ENCODE data around the gene SSBP3. TPM values are rescaled to one million over a fixed set of nuclear protein-coding genes. Genes with fewer than 3 reads are reported as not detected.
"Not testable (repeated sequence)": the region's sequence is repeated elsewhere in the genome, so short reads cannot be mapped to it uniquely, and the experiment has no call there.

SSBP3 gene
- polyA plus RNA-seq, 1 of the 3 experiments (the other 2 are of a cell fraction): 26.2 TPM

DNA sequence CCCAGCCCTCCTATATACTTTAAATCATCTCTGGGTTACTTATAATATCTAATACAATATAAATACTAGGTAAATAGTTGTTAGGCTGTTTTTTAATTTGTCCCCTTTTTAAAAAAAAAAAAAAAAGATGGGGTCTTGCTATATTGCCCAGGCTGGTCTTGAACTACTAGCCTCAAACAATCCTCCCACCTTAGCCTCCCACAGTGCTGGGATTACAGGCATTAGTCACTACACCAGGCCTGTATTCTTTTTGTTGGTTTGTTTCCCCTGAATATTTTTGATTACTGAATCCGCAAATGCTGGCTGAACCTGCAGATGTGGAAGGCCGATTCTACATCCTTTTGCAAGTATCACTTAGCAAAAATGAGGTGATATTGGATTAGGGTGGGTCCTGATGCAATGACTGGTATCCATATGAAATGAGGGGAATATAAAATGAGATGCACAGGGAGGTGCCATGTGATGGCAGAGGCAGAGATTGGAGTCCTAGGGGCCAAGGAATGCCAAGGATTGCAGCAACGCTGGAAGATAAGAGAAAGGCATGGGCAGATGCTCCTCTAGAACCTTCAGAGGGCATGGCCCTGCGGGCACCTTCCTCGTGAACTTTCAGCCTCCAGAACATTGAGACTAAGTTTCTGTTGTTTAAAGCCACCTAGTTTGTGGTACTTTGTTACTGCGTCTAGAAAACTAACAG is 58.8 kb downstream of the SSBP3 start (continued):
- no peak for TF ChIP-seq TAF1 (IDR thresholded peaks at IDR 0.05; ENCODE audit: borderline replicate concordance, low read depth, low read length)
- TF ChIP-seq SIN3A (IDR thresholded peaks at IDR 0.05; ENCODE audit: borderline replicate concordance, low read depth, low read length): no peak
- no peak for TF ChIP-seq FOXJ3 (CRISPR knock-in tag; IDR thresholded peaks at IDR 0.05)
- TF ChIP-seq, protein P1, sequence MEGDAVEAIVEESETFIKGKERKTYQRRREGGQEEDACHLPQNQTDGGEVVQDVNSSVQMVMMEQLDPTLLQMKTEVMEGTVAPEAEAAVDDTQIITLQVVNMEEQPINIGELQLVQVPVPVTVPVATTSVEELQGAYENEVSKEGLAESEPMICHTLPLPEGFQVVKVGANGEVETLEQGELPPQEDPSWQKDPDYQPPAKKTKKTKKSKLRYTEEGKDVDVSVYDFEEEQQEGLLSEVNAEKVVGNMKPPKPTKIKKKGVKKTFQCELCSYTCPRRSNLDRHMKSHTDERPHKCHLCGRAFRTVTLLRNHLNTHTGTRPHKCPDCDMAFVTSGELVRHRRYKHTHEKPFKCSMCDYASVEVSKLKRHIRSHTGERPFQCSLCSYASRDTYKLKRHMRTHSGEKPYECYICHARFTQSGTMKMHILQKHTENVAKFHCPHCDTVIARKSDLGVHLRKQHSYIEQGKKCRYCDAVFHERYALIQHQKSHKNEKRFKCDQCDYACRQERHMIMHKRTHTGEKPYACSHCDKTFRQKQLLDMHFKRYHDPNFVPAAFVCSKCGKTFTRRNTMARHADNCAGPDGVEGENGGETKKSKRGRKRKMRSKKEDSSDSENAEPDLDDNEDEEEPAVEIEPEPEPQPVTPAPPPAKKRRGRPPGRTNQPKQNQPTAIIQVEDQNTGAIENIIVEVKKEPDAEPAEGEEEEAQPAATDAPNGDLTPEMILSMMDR (IDR thresholded peaks at IDR 0.05): no peak
- no peak for TF ChIP-seq MEF2A (IDR thresholded peaks at IDR 0.05; ENCODE audit: borderline replicate concordance, low read depth)
- TF ChIP-seq FOSL2 (IDR thresholded peaks at IDR 0.05; ENCODE audit: borderline replicate concordance, low read depth): no peak

DNA sequence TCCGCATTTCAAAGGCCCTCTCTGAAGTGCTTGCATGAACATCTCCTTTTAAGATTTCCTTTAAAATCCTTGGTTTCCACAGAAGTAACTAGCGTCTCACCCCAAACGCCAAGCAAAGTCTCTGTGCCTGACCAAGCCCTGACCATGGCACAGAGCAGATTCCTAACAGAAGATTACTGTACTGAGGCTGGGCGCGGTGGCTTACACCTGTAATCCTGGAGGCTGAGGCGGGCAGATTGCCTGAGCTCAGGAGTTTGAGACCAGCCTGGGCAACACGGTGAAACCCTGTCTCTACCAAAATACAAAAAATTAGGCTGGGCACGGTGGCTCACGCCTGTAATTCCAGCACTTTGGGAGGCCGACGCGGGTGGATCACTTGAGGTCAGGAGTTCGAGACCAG is 60.6 kb downstream of the SSBP3 start:
- H3K4me2 ChIP-seq; H3K9ac ChIP-seq; H3K27ac ChIP-seq (ENCODE audit: low read depth in 2 of 2, low read length in 1 of 2); H3K9me3 ChIP-seq; H2AFZ ChIP-seq (ENCODE audit: low read depth); H3K79me2 ChIP-seq (ENCODE audit: insufficient read depth); DNase-seq; H3F3A ChIP-seq (replicated peaks; ENCODE audit: insufficient read depth); POLR2A ChIA-PET; H4K20me1 ChIP-seq (ENCODE audit: insufficient read depth); H3K4me3 ChIP-seq (ENCODE audit: low read depth in 2 of 2, low read length in 1 of 2); H3K27me3 ChIP-seq (ENCODE audit: insufficient read depth); H3K36me3 ChIP-seq (replicated peaks in 1 of 2; ENCODE audit: control insufficient read depth in 1 of 2, insufficient read depth in 2 of 2, low read length in 1 of 2); H3K9me2 ChIP-seq: not testable (repeated sequence)
- CTCF ChIA-PET: interaction anchor here (0.9 kb wide), 1 partner anchor 52 kb away, joined by 3 read pairs; no protein-coding TSS in a partner anchor
- 97% methylated on average over 12 of the region's 13 CpGs for WGBS (ENCODE audit: low lambda C conversion rate)
- H3K4me1 ChIP-seq (ENCODE audit: control insufficient read depth in 1 of 2, insufficient read depth in 2 of 2, low read depth in 1 of 2, low read length in 1 of 2): peaks cover 0 to 17% of the 10 kb centered on the region in 2 experiments; a peak in 1 of 4 replicates

DNA sequence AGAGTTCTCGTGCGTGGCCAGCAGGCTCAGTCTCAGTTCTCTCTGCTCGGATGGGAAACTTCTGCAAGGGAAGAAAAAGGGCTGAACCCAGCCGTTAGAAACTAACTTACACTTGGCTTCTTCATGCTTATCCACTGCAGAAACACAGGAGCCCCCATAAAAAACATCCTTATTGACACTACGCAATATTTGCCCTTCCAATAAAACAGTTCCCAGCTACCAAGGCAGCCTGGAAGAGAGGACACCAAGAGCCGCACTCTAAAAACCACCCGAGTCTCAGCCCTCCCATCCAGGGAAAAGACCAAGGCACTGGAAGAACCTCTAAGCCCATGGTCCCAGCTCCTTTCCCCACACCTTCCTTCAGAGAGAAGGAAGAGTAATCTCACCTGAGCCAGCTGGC is 61.1 kb downstream of the SSBP3 start:
- Histone ChIP-seq H3K27ac (ENCODE audit: low read depth in 2 of 2, low read length in 1 of 2) (no peak overlapping the region; a peak in 1 of 4 replicates), H3K36me3 (replicated peaks in 1 of 2; ENCODE audit: control insufficient read depth in 1 of 2, insufficient read depth in 2 of 2, low read length in 1 of 2) (peaks cover 0 to 3% of the 10 kb centered on the region in 2 experiments), H3K4me1 (ENCODE audit: control insufficient read depth in 1 of 2, insufficient read depth in 2 of 2, low read depth in 1 of 2, low read length in 1 of 2) (peaks cover 0 to 20% of the 10 kb centered on the region in 2 experiments; a peak in 1 of 4 replicates), H3K9me3 (no peaks in the 10 kb centered on the region), H3F3A (replicated peaks; ENCODE audit: insufficient read depth) (no peaks in the 10 kb centered on the region), H3K4me3 (ENCODE audit: low read depth in 2 of 2, low read length in 1 of 2) (no peak overlapping the region), H3K4me2 (no peak overlapping the region), H2AFZ (ENCODE audit: low read depth) (no peak overlapping the region), H3K27me3 (ENCODE audit: insufficient read depth) (no peaks in the 10 kb centered on the region), H4K20me1 (ENCODE audit: insufficient read depth) (no peaks in the 10 kb centered on the region), H3K9me2 (no peaks in the 10 kb centered on the region), H3K9ac (no peak overlapping the region), H3K79me2 (ENCODE audit: insufficient read depth) (0 out of 2 replicates have a peak, but pooled peaks cover 4% of the 10 kb centered on the region)
- no peak for DNase-seq
- 78% methylated on average over 5 of the region's 7 CpGs for WGBS (ENCODE audit: low lambda C conversion rate)
- ChIA-PET POLR2A (no interaction called here), CTCF (interaction anchor here (0.9 kb wide), 1 partner anchor 53 kb away, joined by 3 read pairs; no protein-coding TSS in a partner anchor)
- TF ChIP-seq JUND (IDR thresholded peaks at IDR 0.05) (no peak), SMC3 (IDR thresholded peaks at IDR 0.05; ENCODE audit: low read depth, low read length) (no peak), POLR2AphosphoS5 (IDR thresholded peaks at IDR 0.05; ENCODE audit: low read depth, low read length) (no peak), CHD2 (IDR thresholded peaks at IDR 0.05; ENCODE audit: low read length, partially characterized antibody) (no peak), SIN3A (IDR thresholded peaks at IDR 0.05; ENCODE audit: borderline replicate concordance, low read depth, low read length) (no peak), TAF1 (IDR thresholded peaks at IDR 0.05; ENCODE audit: borderline replicate concordance, low read depth, low read length) (no peak), YY1 (IDR thresholded peaks at IDR 0.05; ENCODE audit: low read depth) (no peak), TCF12 (IDR thresholded peaks at IDR 0.05) (no peak), GATA2 (CRISPR knock-in tag; IDR thresholded peaks at IDR 0.05) (no peak)
- TF ChIP-seq, protein P2, sequence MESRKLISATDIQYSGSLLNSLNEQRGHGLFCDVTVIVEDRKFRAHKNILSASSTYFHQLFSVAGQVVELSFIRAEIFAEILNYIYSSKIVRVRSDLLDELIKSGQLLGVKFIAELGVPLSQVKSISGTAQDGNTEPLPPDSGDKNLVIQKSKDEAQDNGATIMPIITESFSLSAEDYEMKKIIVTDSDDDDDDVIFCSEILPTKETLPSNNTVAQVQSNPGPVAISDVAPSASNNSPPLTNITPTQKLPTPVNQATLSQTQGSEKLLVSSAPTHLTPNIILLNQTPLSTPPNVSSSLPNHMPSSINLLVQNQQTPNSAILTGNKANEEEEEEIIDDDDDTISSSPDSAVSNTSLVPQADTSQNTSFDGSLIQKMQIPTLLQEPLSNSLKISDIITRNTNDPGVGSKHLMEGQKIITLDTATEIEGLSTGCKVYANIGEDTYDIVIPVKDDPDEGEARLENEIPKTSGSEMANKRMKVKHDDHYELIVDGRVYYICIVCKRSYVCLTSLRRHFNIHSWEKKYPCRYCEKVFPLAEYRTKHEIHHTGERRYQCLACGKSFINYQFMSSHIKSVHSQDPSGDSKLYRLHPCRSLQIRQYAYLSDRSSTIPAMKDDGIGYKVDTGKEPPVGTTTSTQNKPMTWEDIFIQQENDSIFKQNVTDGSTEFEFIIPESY (IDR thresholded peaks at IDR 0.05; ENCODE audit: borderline replicate concordance, low read depth): no peak
